HepG2 (cell line): Measurements from ENCODE around the gene MRPL36. TPM values are rescaled to one million over a fixed set of nuclear protein-coding genes. Genes with fewer than 3 reads are reported as not detected.

Source experiments
- ATAC-seq: fragments of 200-7000 bp; cut with Tn5 transposase; 3 replicates; pipeline ENCODE4 v1.9.1; 2020; ENCODE audit warnings: mild to moderate bottlenecking, moderate library complexity
- BruUV-seq: library from RNA; stranded (reverse); fragments of 400-500 nt; replicated peaks from 2 replicates; lab custom pipeline; 2021; lab: Mats Ljungman, UMichigan
- CTCF ChIA-PET: fragments of 300-600 bp; formaldehyde crosslinking; extraction: SDS; loops from one replicate; lab custom pipeline; 2021; ENCODE audit warnings: low total read pairs, inconsistent platforms, low intra/inter-chr PET ratio; lab: Yijun Ruan, JAX
- POLR2A ChIA-PET: fragments of 350-600 bp; sonication (Branson Sonifier 250); formaldehyde crosslinking; loops from one replicate; lab custom pipeline; 2020; ENCODE audit warnings: antibody characterized with exemption, inconsistent platforms; lab: Yijun Ruan, JAX
- DNase-seq: peaks from one replicate; pipeline ENCODE4 v3.0.0-alpha.2; 2015; ENCODE audit warnings: low spot score
- FAIRE-seq: peaks from 3 replicates; lab custom pipeline; 2011; peaks lifted over from hg19 to GRCh38; lab: Jason Lieb, UNC
- H2AFZ ChIP-seq: one replicate; pipeline ENCODE4 v1.6.1; 2011; ENCODE audit warnings: low read length, inconsistent platforms
- H3K27ac ChIP-seq: fragments of 300-600 bp; 3 replicates; pipeline ENCODE4 v1.8.0; 2011; ENCODE audit warnings: mixed run types, mild to moderate bottlenecking, mixed read lengths, low read length, inconsistent platforms; ENCODE audit not compliant: insufficient read depth; ENCODE audit errors: extremely low read length
- H3K27me3 ChIP-seq, 2 experiments: fragments of 200-600 bp in 1 of 2; 2 replicates in 1 of 2; 3 replicates in 1 of 2; pipeline versions ENCODE4 v1.6.0 to v1.8.0; 2011; ENCODE audit warnings: low read length in 2 of 2, mild to moderate bottlenecking in 2 of 2, moderate library complexity in 2 of 2, inconsistent platforms in 1 of 2; ENCODE audit not compliant: insufficient read depth in 2 of 2, control insufficient read depth in 1 of 2
- H3K36me3 ChIP-seq, 2 experiments: fragments of 200-600 bp in 1 of 2; replicated peaks in 1 of 2; 2 replicates in 1 of 2; 3 replicates in 1 of 2; pipeline versions ENCODE4 v1.5.1 to v1.8.0; 2011; ENCODE audit warnings: low read length in 2 of 2, inconsistent platforms in 1 of 2; ENCODE audit not compliant: insufficient read depth in 2 of 2, control insufficient read depth in 1 of 2
- H3K4me1 ChIP-seq: 2 replicates; pipeline ENCODE4 v1.5.1; 2012; ENCODE audit warnings: low read length, inconsistent platforms; ENCODE audit not compliant: insufficient read depth
- H3K4me2 ChIP-seq: 2 replicates; pipeline ENCODE4 v1.6.0; 2011; ENCODE audit warnings: low read depth, low read length, inconsistent platforms
- H3K4me3 ChIP-seq, 3 experiments: fragments of 200-600 bp in 1 of 3; sonication (generic), shearing (Covaris generic) in 1 of 3; replicated peaks in 1 of 3; 2 replicates each; pipeline ENCODE4 v1.5.1; 2011 to 2016; ENCODE audit warnings: low read length in 3 of 3, inconsistent platforms in 2 of 3, low read depth in 2 of 3, mild to moderate bottlenecking in 2 of 3, control low read depth in 1 of 3, mixed read lengths in 1 of 3; ENCODE audit not compliant: insufficient read depth in 1 of 3
- H3K79me2 ChIP-seq: one replicate; pipeline ENCODE4 v1.6.1; 2011; ENCODE audit warnings: low read length, inconsistent platforms; ENCODE audit not compliant: insufficient read depth
- H3K9ac ChIP-seq: 2 replicates; pipeline ENCODE4 v1.6.0; 2011; ENCODE audit warnings: mild to moderate bottlenecking, low read depth, low read length, inconsistent platforms; ENCODE audit not compliant: insufficient read depth
- H3K9me3 ChIP-seq: 2 replicates; pipeline ENCODE4 v1.5.1; 2012; ENCODE audit warnings: mild to moderate bottlenecking, low read length
- H4K20me1 ChIP-seq: 2 replicates; pipeline ENCODE4 v1.6.0; 2011; ENCODE audit warnings: inconsistent platforms, mild to moderate bottlenecking, low read length, moderate library complexity; ENCODE audit not compliant: insufficient read depth
- CBX1 ChIP-seq: IDR thresholded peaks from one replicate; pipeline ENCODE4 v1.6.1; 2016; ENCODE audit warnings: antibody characterized with exemption, low read depth
- GATA4 ChIP-seq: sonication (generic); IDR thresholded peaks from 2 replicates; pipeline ENCODE4 v1.6.1; 2016; ENCODE audit warnings: antibody characterized with exemption, low read depth, borderline replicate concordance
- HDAC1 ChIP-seq: sonication (generic); formaldehyde crosslinking; IDR thresholded peaks from 2 replicates; pipeline ENCODE4 v1.5.1; 2020; ENCODE audit warnings: mild to moderate bottlenecking, missing genetic modification reagents
- HNRNPH1 ChIP-seq: fragments of 200-400 bp; formaldehyde crosslinking; optimal IDR thresholded peaks from 2 replicates; pipeline ENCODE3; 2017; ENCODE audit warnings: mild to moderate bottlenecking, low read depth, low read length
- JDP2 ChIP-seq: sonication (generic); formaldehyde crosslinking; IDR thresholded peaks from 2 replicates; pipeline ENCODE4 v1.8.1; 2022; ENCODE audit warnings: missing genetic modification reagents, borderline replicate concordance
- PHB2 ChIP-seq: fragments of 450-650 bp; IDR thresholded peaks from 2 replicates; pipeline ENCODE4 v1.6.1; 2018; ENCODE audit not compliant: partially characterized antibody
- TRIM24 ChIP-seq: sonication (generic); formaldehyde crosslinking; IDR thresholded peaks from 2 replicates; pipeline ENCODE4 v1.8.0; 2022; ENCODE audit warnings: mild to moderate bottlenecking, missing genetic modification reagents
- ZBTB49 ChIP-seq: sonication (generic); formaldehyde crosslinking; IDR thresholded peaks from 2 replicates; pipeline ENCODE4 v1.4.0; 2020; ENCODE audit warnings: missing genetic modification reagents, borderline replicate concordance
- ZFP41 ChIP-seq: sonication (generic); formaldehyde crosslinking; IDR thresholded peaks from 2 replicates; pipeline ENCODE4 v1.4.0; 2020; ENCODE audit warnings: mild to moderate bottlenecking, missing genetic modification reagents, borderline replicate concordance
- ZNF577 ChIP-seq: sonication (generic); formaldehyde crosslinking; IDR thresholded peaks from 2 replicates; pipeline ENCODE4 v1.4.0; 2020; ENCODE audit warnings: mild to moderate bottlenecking, low read depth, missing genetic modification reagents, borderline replicate concordance
- ZNF652 ChIP-seq: IDR thresholded peaks from 2 replicates; pipeline ENCODE4 v1.6.1; 2016; ENCODE audit warnings: low read depth, borderline replicate concordance
- ZNF691 ChIP-seq: sonication (generic); formaldehyde crosslinking; IDR thresholded peaks from 2 replicates; pipeline ENCODE4 v1.4.0; 2020; ENCODE audit warnings: missing genetic modification reagents, low read depth, mild to moderate bottlenecking, borderline replicate concordance
- ZNF720 ChIP-seq: sonication (generic); formaldehyde crosslinking; IDR thresholded peaks from 2 replicates; pipeline ENCODE4 v1.4.0; 2020; ENCODE audit warnings: missing genetic modification reagents
- WGBS: methylation state at CpG from one replicate; pipeline ENCODE4 v1.1.6; 2017; ENCODE audit warnings: low lambda C conversion rate; 5-methylcytosine and 5-hydroxymethylcytosine counted together
- in situ Hi-C: cut with HindIII; loops from 2 replicates; pipeline ENCODE4 v1.10.0; 2017; ENCODE audit warnings: low pct_unique_long_range_greater_than_20kb; ENCODE audit not compliant: extremely low pct_ligation_motif_present
- intact Hi-C: fragments of 100-400 bp; cut with micrococcal nuclease; formaldehyde crosslinking; loops from one replicate; pipeline ENCODE4 v1.10.0; 2022; ENCODE audit not compliant: unreplicated experiment
- polyA plus RNA-seq, 8 experiments: library from polyadenylated mRNA; depleted of rRNA in 3 of 8; stranded (reverse) in 7 of 8; unstranded in 1 of 8; fragments of >200 nt; fragmentation: Illumina TruSeq in 4 of 8; extraction: Trizol in 4 of 8; gene quantifications; 2 replicates each; pipeline versions ENCODE4 v1.2.1 to v1.2.3, GENCODE V29; 2011 to 2016; ENCODE audit warnings: low read depth in 4 of 8, missing spikeins in 1 of 8, mixed read lengths in 1 of 8; ENCODE audit not compliant: insufficient read depth in 1 of 8
- total RNA-seq, 5 experiments: library from RNA; depleted of rRNA; stranded (reverse); fragments of >200 nt; fragmentation: Illumina TruSeq; extraction: Trizol; gene quantifications; 2 replicates each; pipeline ENCODE4 v1.2.3, GENCODE V29; 2016; ENCODE audit warnings: low read depth in 1 of 5

Gene MRPL36
- total and polyA plus RNA-seq, 2 of the 13 experiments (the other 11 are each of a cell fraction or from before 2014, with no cell fraction given) = 71.3 to 113 TPM

- intact Hi-C loops = no loop called here
- FAIRE-seq = no peak
- 22% methylated on average over 3 of the region's 3 CpGs for WGBS
- Histone ChIP-seq H3K36me3 (no peaks in the 10 kb centered on the region), H3K27me3 (peaks cover 13 to 59% of the 10 kb centered on the region in 2 experiments; a peak in 4 of 5 replicates)
- no peak for ATAC-seq
- TF ChIP-seq ZBTB49 (no peak), ZFP41 (CRISPR knock-in tag) (no peak), GATA4 (no peak), ZNF691 (CRISPR knock-in tag) (no peak), CBX1 (no peak), HDAC1 (CRISPR knock-in tag) (no peak), JDP2 (CRISPR knock-in tag) (no peak), TRIM24 (CRISPR knock-in tag) (no peak), HNRNPH1 (no peak), ZNF577 (no peak), PHB2 (no peak), ZNF652 (no peak), ZNF720 (no peak)
- TF ChIP-seq, all 625 proteins: peak for 0
- H3K9me3 ChIP-seq = no peaks in the 10 kb centered on the region
- in situ Hi-C loops = no loop called here
- ChIA-PET CTCF (no interaction called here), POLR2A (no interaction called here)
- no peak overlapping the region for H3K9ac ChIP-seq
- no TSS peak for BruUV-seq
- DNase-seq = no peak
- no peak overlapping the region for H3K4me3 ChIP-seq
- no peaks in the 10 kb centered on the region for H3K79me2 ChIP-seq
- H4K20me1 ChIP-seq = 0 out of 2 replicates have a peak, but pooled peaks cover 2% of the 10 kb centered on the region
- H3K4me1 ChIP-seq = no peaks in the 10 kb centered on the region
- no peak overlapping the region for H2AFZ ChIP-seq
- H3K27ac ChIP-seq = no peak overlapping the region
- no peak overlapping the region for H3K4me2 ChIP-seq
Observed at GRCh38 chr5:1758574-1758973, 41.1 kb downstream of the MRPL36 start.
